H1 (cell line): Measurements from ENCODE around the gene VASN. TPM values are rescaled to one million over a fixed set of nuclear protein-coding genes. Genes with fewer than 3 reads are reported as not detected.

Experiments used
- CTCF ChIA-PET: fragments of 300-600 bp; sonication (Branson Sonifier 250); formaldehyde crosslinking; loops from one replicate; lab custom pipeline; 2021; ENCODE audit not compliant: partially characterized antibody; lab: Charles Lee
- POLR2A ChIA-PET: fragments of 300-600 bp; sonication (Branson Sonifier 250); formaldehyde crosslinking; loops from one replicate; lab custom pipeline; 2021; ENCODE audit warnings: inconsistent platforms; ENCODE audit not compliant: partially characterized antibody; lab: Charles Lee
- DNase-seq, 2 experiments: peaks; one replicate each; pipeline versions ENCODE4 v3.0.0 to v3.0.0-alpha.2; 2010 to 2022; ENCODE audit warnings: low spot score in 2 of 2, low read depth in 1 of 2, mixed read lengths in 1 of 2
- FAIRE-seq: peaks from 2 replicates; lab custom pipeline; 2011; peaks lifted over from hg19 to GRCh38; lab: Jason Lieb, UNC
- H2AFZ ChIP-seq: 2 replicates; pipeline ENCODE4 v1.8.1; 2012; ENCODE audit warnings: low read length, inconsistent platforms
- H2AK5ac ChIP-seq: 2 replicates; pipeline ENCODE4 v1.6.1; 2013; ENCODE audit warnings: low read depth, low read length
- H2BK120ac ChIP-seq: replicated peaks from 2 replicates; pipeline ENCODE3; 2013; ENCODE audit warnings: low read depth, low read length, inconsistent platforms
- H2BK12ac ChIP-seq: 2 replicates; pipeline ENCODE4 v1.6.1; 2013; ENCODE audit warnings: low read depth, low read length
- H2BK15ac ChIP-seq: 2 replicates; pipeline ENCODE4 v1.6.1; 2013; ENCODE audit warnings: low read length
- H2BK20ac ChIP-seq: 2 replicates; pipeline ENCODE4 v1.6.1; 2013; ENCODE audit warnings: low read length
- H2BK5ac ChIP-seq: 2 replicates; pipeline ENCODE4 v1.6.1; 2013; ENCODE audit warnings: low read depth, low read length
- H3K14ac ChIP-seq: 2 replicates; pipeline ENCODE4 v1.6.1; 2013; ENCODE audit warnings: inconsistent platforms; ENCODE audit not compliant: insufficient read length
- H3K18ac ChIP-seq: 2 replicates; pipeline ENCODE4 v1.6.1; 2013; ENCODE audit warnings: low read length; ENCODE audit errors: extremely low read depth
- H3K23ac ChIP-seq: 2 replicates; pipeline ENCODE4 v1.6.1; 2013; ENCODE audit warnings: inconsistent platforms; ENCODE audit not compliant: insufficient read length
- H3K23me2 ChIP-seq: 2 replicates; pipeline ENCODE4 v1.6.1; 2013; ENCODE audit warnings: low read depth, low read length
- H3K27ac ChIP-seq: 2 replicates; pipeline ENCODE4 v1.6.1; 2011; ENCODE audit warnings: low read depth, low read length, inconsistent platforms
- H3K27me3 ChIP-seq, 4 experiments: replicated peaks in 1 of 4; 1 replicate in 1 of 4; 2 replicates in 3 of 4; pipeline versions ENCODE4 v1.6.1 to v1.8.1; 2011 to 2013; ENCODE audit warnings: low read length in 3 of 4, mild to moderate bottlenecking in 3 of 4, inconsistent platforms in 2 of 4, mixed read lengths in 2 of 4, moderate library complexity in 1 of 4; ENCODE audit not compliant: control insufficient read depth in 3 of 4, insufficient read depth in 3 of 4; ENCODE audit errors: extremely low read depth in 1 of 4
- H3K36me3 ChIP-seq, 4 experiments: 2 replicates each; pipeline versions ENCODE4 v1.6.1 to v1.8.1; 2011 to 2013; ENCODE audit warnings: mild to moderate bottlenecking in 4 of 4, low read length in 3 of 4, moderate library complexity in 2 of 4, control low read depth in 1 of 4, inconsistent platforms in 1 of 4; ENCODE audit not compliant: insufficient read depth in 4 of 4, control insufficient read depth in 2 of 4
- H3K4ac ChIP-seq: replicated peaks from 2 replicates; pipeline ENCODE3; 2013; ENCODE audit warnings: low read length, low read depth, mixed read lengths, inconsistent platforms; ENCODE audit not compliant: insufficient read length
- H3K4me1 ChIP-seq, 4 experiments: replicated peaks in 1 of 4; 1 replicate in 1 of 4; 2 replicates in 3 of 4; pipeline versions ENCODE4 v1.6.1 to v1.8.1; 2011 to 2013; ENCODE audit warnings: low read length in 3 of 4, inconsistent platforms in 2 of 4, mixed read lengths in 1 of 4; ENCODE audit not compliant: insufficient read depth in 4 of 4, control insufficient read depth in 3 of 4
- H3K4me2 ChIP-seq, 2 experiments: 2 replicates each; pipeline versions ENCODE4 v1.6.1 to v1.8.1; 2011 to 2013; ENCODE audit warnings: low read depth in 2 of 2, low read length in 2 of 2, control low read depth in 1 of 2, inconsistent platforms in 1 of 2, mild to moderate bottlenecking in 1 of 2; ENCODE audit not compliant: insufficient read depth in 1 of 2
- H3K4me3 ChIP-seq, 4 experiments: fragments of 200-600, 300-600 bp in 1 of 4; sonication (generic), shearing (Covaris generic), sonication (Bioruptor Twin) in 1 of 4; 2 replicates each; pipeline versions ENCODE4 v1.5.1 to v1.8.1; 2011 to 2016; ENCODE audit warnings: low read length in 4 of 4, low read depth in 3 of 4, control low read depth in 2 of 4, inconsistent platforms in 2 of 4, mild to moderate bottlenecking in 2 of 4, mixed read lengths in 1 of 4, moderate library complexity in 1 of 4; ENCODE audit not compliant: insufficient read depth in 2 of 4; ENCODE audit errors: extremely low read depth in 1 of 4
- H3K56ac ChIP-seq: replicated peaks from 2 replicates; pipeline ENCODE3; 2013; ENCODE audit warnings: low read depth, mild to moderate bottlenecking, mixed read lengths, low read length, inconsistent platforms; ENCODE audit not compliant: insufficient read length
- H3K79me1 ChIP-seq: 2 replicates; pipeline ENCODE4 v1.6.1; 2013; ENCODE audit warnings: low read depth, low read length, control low read depth
- H3K79me2 ChIP-seq, 2 experiments: 2 replicates each; pipeline versions ENCODE4 v1.6.1 to v1.8.1; 2012 to 2013; ENCODE audit warnings: low read length in 2 of 2, mild to moderate bottlenecking in 2 of 2, inconsistent platforms in 1 of 2; ENCODE audit not compliant: insufficient read depth in 2 of 2, control insufficient read depth in 1 of 2
- H3K9ac ChIP-seq, 4 experiments: replicated peaks in 1 of 4; 1 replicate in 1 of 4; 2 replicates in 3 of 4; pipeline versions ENCODE4 v1.6.1 to v1.8.1; 2011 to 2013; ENCODE audit warnings: low read depth in 3 of 4, low read length in 3 of 4, control low read depth in 2 of 4, mild to moderate bottlenecking in 2 of 4, moderate library complexity in 2 of 4, inconsistent platforms in 1 of 4; ENCODE audit errors: extremely low read depth in 1 of 4
- H3K9me3 ChIP-seq, 2 experiments: 2 replicates each; pipeline versions ENCODE4 v1.6.1 to v1.8.1; 2012 to 2013; ENCODE audit warnings: mild to moderate bottlenecking in 2 of 2, moderate library complexity in 2 of 2, control low read depth in 1 of 2, inconsistent platforms in 1 of 2, low read depth in 1 of 2, low read length in 1 of 2, mixed read lengths in 1 of 2; ENCODE audit not compliant: insufficient read depth in 2 of 2
- H4K20me1 ChIP-seq, 2 experiments: replicated peaks in 1 of 2; 2 replicates each; pipeline versions ENCODE3 to v1.8.1; 2011 to 2013; ENCODE audit warnings: inconsistent platforms in 2 of 2, low read length in 2 of 2, mild to moderate bottlenecking in 1 of 2; ENCODE audit not compliant: insufficient read depth in 2 of 2, control insufficient read depth in 1 of 2
- H4K5ac ChIP-seq: 2 replicates; pipeline ENCODE4 v1.6.1; 2013; ENCODE audit warnings: low read length, low read depth, mixed read lengths, inconsistent platforms; ENCODE audit not compliant: insufficient read length
- H4K8ac ChIP-seq: 2 replicates; pipeline ENCODE4 v1.8.0; 2013; ENCODE audit warnings: mild to moderate bottlenecking, moderate library complexity, low read length, inconsistent platforms; ENCODE audit not compliant: insufficient read depth; ENCODE audit errors: extremely low read depth
- H4K91ac ChIP-seq: replicated peaks from 2 replicates; pipeline ENCODE3; 2013; ENCODE audit warnings: low read length, mixed read lengths, inconsistent platforms; ENCODE audit not compliant: insufficient read length
- SUZ12 ChIP-seq: fragments of 200-600 bp; sonication (generic); IDR thresholded peaks from 2 replicates; pipeline ENCODE4 v1.6.1; 2012; ENCODE audit warnings: mild to moderate bottlenecking, inconsistent platforms, low read length, moderate library complexity, mixed read lengths
- WGBS, 2 experiments: shearing (Covaris generic) in 1 of 2; methylation state at CpG; one replicate each; pipeline versions ENCODE4 v1.1.6 to v1.1.7; 2013 to 2015; ENCODE audit warnings: low lambda C conversion rate in 2 of 2, mixed read lengths in 2 of 2, inconsistent platforms in 1 of 2, low coverage in 1 of 2, missing lambda C conversion rate in 1 of 2; ENCODE audit not compliant: insufficient replicate concordance in 2 of 2, insufficient coverage in 1 of 2, insufficient read length in 1 of 2; ENCODE audit errors: extremely low coverage in 1 of 2, missing lambda C conversion rate in 1 of 2; 5-methylcytosine and 5-hydroxymethylcytosine counted together
- polyA plus RNA-seq, 7 experiments: library from polyadenylated mRNA; depleted of rRNA in 3 of 7; stranded (reverse) in 5 of 7; unstranded in 2 of 7; fragments of >200 nt in 5 of 7; fragments of 200-250 nt in 2 of 7; gene quantifications; 1 replicate in 5 of 7; 2 replicates in 1 of 7; 4 replicates in 1 of 7; pipeline versions ENCODE4 v1.2.1 to v1.2.3, GENCODE V29; 2011 to 2013; ENCODE audit warnings: missing spikeins in 2 of 7, mixed read lengths in 2 of 7
- total RNA-seq: library from RNA; stranded (reverse); fragmentation: NEBNext Ultra II Directional; extraction: Animal tissue kit (Norgen Biotek cat#: 25700); gene quantifications from 2 replicates; pipeline ENCODE4 v1.2.1, GENCODE V29; 2021

Gene VASN
- total and polyA plus RNA-seq, 2 of the 8 experiments (the other 6 are each of a cell fraction or from before 2014, with no cell fraction given), result 9.6 to 11.3 TPM

GRCh38 chr16:4395055-4395726, 23.5 kb downstream of the VASN start:
- no peak for FAIRE-seq
- H3K4ac ChIP-seq, result no peak overlapping the region
- no peak overlapping the region for H4K91ac ChIP-seq
- H4K5ac ChIP-seq, result peak overlapping the region; percentile 15
- H3K4me2 ChIP-seq, result no peak overlapping the region
- 0 out of 2 replicates have a peak overlapping the region, but pooled peaks have one; percentile 24 for H2AK5ac ChIP-seq
- TF ChIP-seq SUZ12, result no peak
- ChIA-PET POLR2A (interaction anchor here (0.6 to 2.0 kb wide), 8 partner anchors 9 to 461 kb away, joined by 3 to 8 read pairs (median 4); no protein-coding TSS in a partner anchor), CTCF (interaction anchor here (0.8 to 24.8 kb wide), 9 partner anchors 10 to 141 kb away, joined by 3 to 659 read pairs (median 5); no protein-coding TSS in a partner anchor)
- H3K18ac ChIP-seq, result no peak overlapping the region; the same call in none of the 2 replicates
- no peaks in the 10 kb centered on the region for H3K36me3 ChIP-seq
- no peak overlapping the region for H2AFZ ChIP-seq
- peak overlapping the region; percentile 6; the same call in 1 of the 2 replicates for H2BK5ac ChIP-seq
- no peaks in the 10 kb centered on the region for H3K79me1 ChIP-seq
- no peak overlapping the region for H3K4me3 ChIP-seq
- H2BK120ac ChIP-seq, result no peak overlapping the region
- no peak overlapping the region for H3K14ac ChIP-seq
- no peaks in the 10 kb centered on the region for H3K9me3 ChIP-seq
- H4K20me1 ChIP-seq, result no peaks in the 10 kb centered on the region
- peak overlapping the region; percentile 88; the same call in 1 of the 2 replicates for H2BK15ac ChIP-seq
- H3K9ac ChIP-seq, result no peak overlapping the region
- no peaks in the 10 kb centered on the region for H3K23me2 ChIP-seq
- H3K27ac ChIP-seq, result 0 out of 2 replicates have a peak overlapping the region, but pooled peaks have one; percentile 21
- no peak overlapping the region for H3K56ac ChIP-seq
- no peaks in the 10 kb centered on the region for H3K27me3 ChIP-seq
- peak overlapping the region; percentile 44; the same call in 1 of the 2 replicates for H2BK12ac ChIP-seq
- no peak overlapping the region for H3K23ac ChIP-seq
- H3K79me2 ChIP-seq, result no peaks in the 10 kb centered on the region
- no peak overlapping the region for H2BK20ac ChIP-seq
- WGBS, 2 experiments, result 76% methylated on average over 9 of the region's 9 CpGs; no CpG with 5 or more reads in 1 of the 2 experiments
- no peak for DNase-seq
- peaks cover 12 to 32% (median 26%) of the 10 kb centered on the region in 4 experiments for H3K4me1 ChIP-seq
- no peak overlapping the region for H4K8ac ChIP-seq
